Activated naive CD8-positive, alpha-beta T cell treated with anti-CD3 and anti-CD28 coated beads, Interleukin-2, amount 50 U/mL, for 24 hours (primary cell): ENCODE data around the gene B3GNT3.
A peak's percentile ranks its signal among the peaks of the same experiment; 100 is the strongest.

Experiments used
- ATAC-seq: fragments of 150-1000 bp; cut with Tn5 transposase; one replicate; pipeline ENCODE4 v1.10.0; 2021
- DNase-seq: peaks from one replicate; pipeline ENCODE4 v3.0.0; 2021
- H3K27ac Mint-ChIP-seq: one replicate; pipeline ENCODE4 v1.8.0; 2021; ENCODE audit warnings: mild to moderate bottlenecking, mixed read lengths
- H3K27me3 Mint-ChIP-seq: one replicate; pipeline ENCODE4 v1.8.0; 2021; ENCODE audit warnings: mixed read lengths
- H3K36me3 Mint-ChIP-seq: one replicate; pipeline ENCODE4 v1.8.0; 2021; ENCODE audit warnings: low read depth, mixed read lengths
- H3K4me1 Mint-ChIP-seq: one replicate; pipeline ENCODE4 v1.8.0; 2021; ENCODE audit warnings: mixed read lengths
- H3K4me3 Mint-ChIP-seq: one replicate; pipeline ENCODE4 v1.8.0; 2021; ENCODE audit warnings: mild to moderate bottlenecking, moderate library complexity, mixed read lengths
- H3K9me3 Mint-ChIP-seq: one replicate; pipeline ENCODE4 v1.8.0; 2021; ENCODE audit warnings: mixed read lengths

B3GNT3 gene

DNA sequence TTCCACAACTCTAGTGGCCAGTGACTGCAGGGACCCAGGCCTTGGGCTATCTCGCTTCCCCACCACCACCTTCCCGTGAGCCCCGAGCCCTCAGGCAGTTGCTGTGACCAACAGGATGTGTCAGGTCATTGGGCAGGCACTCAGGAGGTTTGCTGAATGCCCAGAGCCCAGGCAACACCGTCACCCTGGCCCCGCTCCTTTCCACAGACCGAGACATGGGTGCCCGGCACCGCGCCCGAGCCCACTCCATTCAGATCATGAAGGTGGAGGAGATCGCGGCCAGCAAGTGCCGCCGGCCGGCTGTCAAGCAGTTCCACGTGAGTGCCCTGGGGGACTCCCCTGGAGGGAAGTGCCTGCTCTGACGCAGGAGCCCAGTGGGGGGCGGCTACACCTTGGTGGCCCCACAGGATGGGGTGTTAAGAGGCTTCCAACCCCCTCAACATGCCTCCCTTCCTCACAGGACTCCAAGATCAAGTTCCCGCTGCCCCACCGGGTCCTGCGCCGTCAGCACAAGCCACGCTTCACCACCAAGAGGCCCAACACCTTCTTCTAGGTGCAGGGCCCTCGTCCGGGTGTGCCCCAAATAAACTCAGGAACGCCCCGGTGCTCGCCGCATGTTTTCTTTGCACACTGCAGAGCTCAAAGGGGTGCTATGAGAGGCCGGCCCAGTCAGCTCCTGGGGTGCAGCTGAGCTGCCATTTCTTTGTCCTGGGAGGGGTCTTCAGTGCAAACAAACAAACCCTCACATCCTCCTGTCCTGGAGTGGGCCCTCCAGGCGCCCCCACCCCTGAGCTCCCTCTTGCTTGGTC is 68.0 kb downstream of the B3GNT3 start:
- ATAC-seq (no peak), DNase-seq (no peak)
- H3K4me3 Mint-ChIP-seq = peak overlapping the region; percentile 99
- H3K4me1 Mint-ChIP-seq = peaks cover 43% of the 10 kb centered on the region
- peaks cover 53% of the 10 kb centered on the region for H3K36me3 Mint-ChIP-seq
- H3K27ac Mint-ChIP-seq = peak overlapping the region; percentile 100
- peaks cover 4% of the 10 kb centered on the region for H3K27me3 Mint-ChIP-seq
- no peaks in the 10 kb centered on the region for H3K9me3 Mint-ChIP-seq
